Posterior cingulate gyrus (tissue), 11 donors: ENCODE data around the gene GPRIN2.

Experiments
- DNase-seq, 10 donors: peaks; one replicate each; pipeline versions ENCODE4 v3.0.0 to v3.0.0-alpha.2; 2020 to 2021; ENCODE audit warnings: mixed read lengths in 3 of 10
- intact Hi-C: fragments of 100-400 bp; cut with DNase I; formaldehyde crosslinking; loops from one replicate; pipeline ENCODE4 v1.15.1; 2023

GPRIN2 gene

GRCh38 chr10:46550795-46551700 lies 5.4 kb downstream of the GPRIN2 start:
- peak in 6 of 10 donors; percentile 1 to 79 (median 8) for DNase-seq
- intact Hi-C loops: no loop called here

GRCh38 chr10:46550076-46550790 lies 6.2 kb downstream of the GPRIN2 start:
- intact Hi-C loops: no loop called here
- peak; percentile 1 to 89 (median 12) for DNase-seq

- intact Hi-C loops: no loop called here
- peak; percentile 1 to 91 (median 14) for DNase-seq
These were observed 7.0 kb downstream of the GPRIN2 start for GRCh38 chr10:46549171-46550075.

GRCh38 chr10:46548498-46549090 lies 7.9 kb downstream of the GPRIN2 start:
- intact Hi-C loops: no loop called here
- DNase-seq: peak in 7 of 10 donors; percentile 2 to 88 (median 11)

GRCh38 chr10:46547541-46548497 lies 8.6 kb downstream of the GPRIN2 start:
- peak in 7 of 10 donors; percentile 1 to 86 (median 7) for DNase-seq

GRCh38 chr10:46546591-46547540 lies 9.6 kb downstream of the GPRIN2 start:
- DNase-seq: peak; percentile 1 to 88 (median 14)
- intact Hi-C loops: no loop called here

More at GRCh38 chr10:46547541-46548497, 8.6 kb downstream of the GPRIN2 start:
- intact Hi-C loops: no loop called here

GRCh38 chr10:46545861-46546590 lies 10.4 kb downstream of the GPRIN2 start:
- intact Hi-C loops: no loop called here
- DNase-seq: peak in 5 of 10 donors; percentile 1 to 82 (median 63)

- peak in 7 of 10 donors; percentile 7 to 81 (median 9) for DNase-seq
- intact Hi-C loops: no loop called here
These were observed 11.3 kb downstream of the GPRIN2 start for GRCh38 chr10:46544989-46545791.

- intact Hi-C loops: no loop called here
- peak in 8 of 10 donors; percentile 5 to 85 (median 21) for DNase-seq
These were observed 12.7 kb downstream of the GPRIN2 start for GRCh38 chr10:46543466-46544377.

GRCh38 chr10:46542567-46543465 lies 13.6 kb downstream of the GPRIN2 start:
- intact Hi-C loops: no loop called here
- DNase-seq: peak in 4 of 10 donors; percentile 6 to 82 (median 44)

GRCh38 chr10:46541735-46542566 lies 14.5 kb downstream of the GPRIN2 start:
- DNase-seq: peak in 6 of 10 donors; percentile 6 to 85 (median 31)
- intact Hi-C loops: no loop called here

- peak in 7 of 10 donors; percentile 9 to 84 (median 40) for DNase-seq
- intact Hi-C loops: no loop called here
These were observed 15.3 kb downstream of the GPRIN2 start for GRCh38 chr10:46541017-46541661.
